SU-DHL-6 (cell line): ENCODE data around the gene MLYCD.

Source experiments
- CTCF ChIP-seq: fragments of 200-600 bp; sonication (generic); IDR thresholded peaks from one replicate; pipeline ENCODE4 v1.5.1; 2017; ENCODE audit warnings: antibody characterized with exemption, mild to moderate bottlenecking, low read length, moderate library complexity; ENCODE audit not compliant: insufficient read depth, poor library complexity, severe bottlenecking
- EZH2phosphoT487 ChIP-seq: fragments of 200-600 bp; sonication (generic), shearing (Covaris generic); conservative IDR thresholded peaks from 2 replicates; pipeline ENCODE4 v1.6.1; 2018; ENCODE audit warnings: mild to moderate bottlenecking, antibody characterized with exemption, low read length, moderate library complexity, mixed read lengths

GRCh38 chr16:83956336-83957289 is 57.7 kb downstream of the MLYCD start:
- TF ChIP-seq CTCF (peak; percentile 71), EZH2phosphoT487 (no peak)
